Activated naive CD8-positive, alpha-beta T cell treated with anti-CD3 and anti-CD28 coated beads, Interleukin-2, amount 50 U/mL, for 16 hours (primary cell): ENCODE measurements around the gene RPL23.

ENCODE experiments used
- DNase-seq: peaks from one replicate; pipeline ENCODE4 v3.0.0-alpha.2; 2020; ENCODE audit warnings: low read depth, low spot score

Gene RPL23

DNA sequence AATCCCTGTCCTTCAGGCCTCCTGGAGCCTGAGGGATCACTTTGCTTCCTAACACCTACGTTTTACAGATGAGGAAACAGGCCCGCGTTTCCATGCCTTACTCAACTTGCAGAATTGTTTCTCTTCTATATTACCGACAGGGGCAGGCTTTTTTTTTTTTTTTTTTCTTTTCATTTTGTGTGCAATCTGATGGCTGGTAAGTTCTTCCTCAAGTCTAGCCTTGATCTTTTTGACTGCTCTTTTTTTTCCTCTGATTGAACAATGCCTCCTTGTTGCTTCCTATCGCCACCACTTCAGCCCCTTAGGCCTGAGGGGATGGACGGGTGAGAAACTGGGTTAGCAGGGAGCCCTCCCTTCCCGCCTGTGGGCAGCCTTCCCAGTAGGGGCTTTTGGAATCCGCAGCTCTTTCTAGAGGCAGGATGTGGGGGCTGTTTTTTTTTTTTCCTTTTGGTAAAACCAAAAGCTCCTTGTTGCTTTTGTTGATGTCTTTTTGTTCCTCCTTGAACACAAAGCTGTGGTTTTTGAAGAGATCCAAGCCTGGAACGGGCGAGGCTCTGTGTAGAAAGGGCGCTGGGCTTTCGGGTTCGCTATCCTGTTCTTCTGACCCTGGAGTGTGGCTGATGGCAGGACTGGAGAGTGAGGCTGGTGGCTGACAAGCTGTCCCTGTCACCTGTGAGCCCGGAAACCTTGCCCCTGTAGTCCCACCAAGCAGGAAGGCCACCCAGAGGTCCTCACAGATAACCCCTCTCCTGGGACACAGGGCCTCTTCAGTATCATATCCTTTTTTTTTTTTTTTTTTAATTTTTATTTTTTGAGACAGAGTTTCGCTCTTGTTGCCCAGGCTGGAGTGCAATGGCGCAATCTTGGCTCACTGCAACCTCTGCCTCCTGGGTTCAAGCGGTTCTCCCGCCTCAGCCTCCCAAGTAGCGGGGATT, 30.3 kb upstream of the RPL23 start:
- no peak for DNase-seq

DNA sequence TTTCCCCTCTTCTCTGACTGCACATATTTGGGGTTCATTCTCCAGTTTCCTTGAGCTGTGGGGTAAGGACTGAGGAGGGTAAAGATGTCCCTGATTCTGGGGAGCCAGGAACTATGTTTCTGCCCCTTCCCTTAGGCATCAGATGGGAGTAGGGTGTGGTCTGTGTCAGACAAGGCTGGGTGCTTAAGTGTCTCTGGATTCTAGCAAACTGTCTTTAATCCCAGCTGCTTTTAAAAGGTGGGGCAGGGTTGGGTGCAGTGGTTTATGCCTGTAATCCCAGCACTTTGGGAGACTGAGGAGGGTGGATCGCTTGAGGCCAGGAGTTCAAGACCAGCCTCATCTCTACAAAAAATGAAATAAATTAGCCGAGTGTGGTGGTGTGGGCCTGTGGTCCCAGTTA, 29.3 kb upstream of the RPL23 start:
- DNase-seq, result no peak

DNA sequence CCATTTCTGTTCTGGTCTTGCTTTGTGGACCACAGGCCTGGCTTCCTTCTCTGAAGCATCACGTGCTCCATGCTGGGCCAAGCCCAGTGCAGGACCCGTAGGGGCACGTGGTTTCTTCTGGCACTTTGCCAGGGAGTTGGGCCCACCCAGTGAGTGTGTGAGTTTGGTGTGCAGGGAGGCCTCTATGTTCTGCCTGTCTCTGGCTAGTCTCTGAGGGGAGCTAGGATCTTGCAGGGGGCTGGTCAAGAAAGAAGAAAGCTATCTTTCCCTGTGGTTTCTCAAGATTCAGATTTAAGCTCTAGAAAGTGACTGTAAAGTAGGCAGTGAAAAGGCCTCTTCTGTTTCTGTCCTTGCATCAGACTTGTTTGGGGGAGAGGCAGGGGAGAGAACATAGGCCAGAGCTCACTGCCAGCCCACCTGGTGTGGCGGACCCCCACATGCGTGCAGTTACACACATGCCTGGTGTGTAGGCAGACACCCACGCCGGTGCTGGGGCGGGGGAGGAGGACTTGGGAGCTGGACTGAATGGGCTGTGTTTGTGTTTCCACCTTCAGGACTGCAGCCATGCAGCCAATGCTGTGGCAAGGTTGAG, 28.2 kb upstream of the RPL23 start:
- no peak for DNase-seq

DNA sequence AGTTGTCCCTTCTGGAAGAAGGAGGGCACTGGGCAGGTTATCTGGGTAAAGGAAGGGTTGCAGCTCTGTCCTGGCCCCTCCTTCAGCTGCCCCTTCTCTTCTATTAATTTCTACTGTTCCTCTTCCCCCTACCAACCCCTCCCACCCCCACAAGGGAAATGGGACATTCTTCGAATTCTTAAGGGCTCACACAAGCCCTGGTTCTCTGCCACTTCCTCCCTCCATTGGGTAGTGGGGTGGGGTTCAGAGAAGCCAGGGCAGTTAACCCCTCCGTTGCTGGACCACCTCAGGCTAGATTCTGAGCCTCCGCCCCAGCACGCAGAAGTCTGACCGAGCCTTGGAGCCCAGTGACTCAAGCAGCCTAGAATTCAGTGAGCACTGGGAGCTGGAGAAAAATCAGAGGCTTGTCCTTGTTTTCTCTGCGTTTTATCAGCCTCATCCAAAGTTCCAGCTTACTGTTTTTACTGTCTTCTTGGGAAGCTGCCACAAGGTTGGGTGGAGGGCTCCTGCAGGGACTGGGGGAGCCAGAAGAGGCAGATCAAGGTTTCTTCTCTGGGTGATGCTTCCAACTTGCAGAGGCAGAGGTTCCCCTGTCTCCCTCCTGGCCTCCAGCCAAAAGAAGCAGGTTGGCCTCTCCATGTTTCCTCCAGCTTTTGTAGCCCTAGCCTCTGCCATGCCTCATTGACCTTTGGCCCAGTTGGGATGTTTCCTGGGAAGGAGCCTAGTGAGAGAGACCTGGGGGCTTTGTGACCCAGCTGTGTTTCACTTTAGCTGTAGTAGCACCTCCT, 26.6 kb upstream of the RPL23 start:
- DNase-seq, result no peak

GRCh38 chr17:38877130-38877851, 23.8 kb upstream of the RPL23 start:
- DNase-seq, result no peak

DNA sequence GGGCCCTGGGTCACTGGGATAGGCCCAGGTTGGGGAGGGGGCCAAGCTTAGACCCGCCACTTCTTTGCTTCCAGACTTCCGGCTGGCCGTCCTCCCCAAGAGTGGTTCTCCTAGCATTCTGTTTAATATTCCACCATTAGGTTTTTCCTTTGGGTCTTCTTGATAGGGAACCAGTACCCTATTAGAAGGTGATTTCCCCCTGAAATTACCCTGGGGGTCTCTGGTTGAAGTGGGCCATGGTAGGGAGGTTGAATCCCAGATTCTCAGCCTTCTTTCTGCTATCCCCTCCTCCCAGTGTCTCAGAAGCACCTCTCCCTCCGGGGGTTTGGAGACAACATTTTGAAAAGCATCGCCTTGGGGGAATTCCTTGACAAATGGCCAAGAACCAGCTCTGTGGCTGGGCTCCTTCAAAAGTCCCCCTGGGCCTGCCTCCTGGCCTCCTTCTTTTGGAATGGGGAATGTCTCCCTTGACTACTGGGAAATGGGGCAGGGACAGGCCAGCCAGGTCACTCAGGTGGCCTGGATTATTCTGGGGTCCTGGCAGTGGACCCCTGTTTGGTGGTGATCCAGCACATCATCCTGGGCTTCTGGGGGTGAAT, 22.1 kb upstream of the RPL23 start:
- no peak for DNase-seq

DNA sequence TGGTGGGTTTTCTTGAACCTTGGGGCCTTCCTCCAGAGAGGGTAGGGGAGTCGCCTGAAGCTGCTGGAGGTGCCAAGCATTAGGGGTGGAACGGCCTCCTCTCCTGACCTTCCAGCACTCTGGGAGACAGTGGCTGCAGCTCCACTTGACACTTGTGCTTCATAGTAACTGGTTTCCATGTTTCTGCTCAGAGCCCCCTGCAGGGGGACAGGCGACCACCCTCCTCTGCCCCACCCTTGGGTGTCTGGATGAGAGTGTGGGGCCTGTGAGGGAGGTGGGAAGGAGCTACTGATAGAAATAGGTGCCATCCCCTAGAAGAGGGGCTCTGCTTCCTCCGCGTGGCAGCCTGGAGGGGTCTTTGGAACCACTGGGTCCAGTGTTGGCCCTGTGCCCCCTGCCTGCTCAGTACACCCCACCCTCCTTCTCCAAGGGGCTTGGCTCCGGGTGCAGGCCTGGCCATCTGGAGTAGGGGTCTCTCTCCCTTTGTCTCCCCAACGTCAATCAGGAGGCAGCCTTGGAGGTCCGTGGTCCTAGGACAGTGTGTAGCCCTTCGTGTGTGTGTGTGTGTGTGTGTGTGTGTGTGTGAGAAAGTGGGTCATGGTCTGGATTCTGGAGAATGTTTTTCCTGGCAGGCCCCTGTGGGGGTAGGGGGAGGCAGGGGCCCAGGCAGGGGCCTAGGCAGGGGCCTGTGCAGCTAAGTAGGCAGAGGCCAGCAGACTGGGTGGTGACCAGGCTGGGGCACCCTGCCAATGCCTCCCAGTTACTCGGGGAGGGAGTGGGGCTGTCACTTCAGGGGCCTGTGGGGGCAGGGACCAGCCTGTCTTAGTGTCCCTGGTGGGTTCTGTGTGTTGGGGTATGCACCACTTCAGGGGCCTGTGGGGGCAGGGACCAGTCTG, 21.2 kb upstream of the RPL23 start:
- DNase-seq, result no peak

DNA sequence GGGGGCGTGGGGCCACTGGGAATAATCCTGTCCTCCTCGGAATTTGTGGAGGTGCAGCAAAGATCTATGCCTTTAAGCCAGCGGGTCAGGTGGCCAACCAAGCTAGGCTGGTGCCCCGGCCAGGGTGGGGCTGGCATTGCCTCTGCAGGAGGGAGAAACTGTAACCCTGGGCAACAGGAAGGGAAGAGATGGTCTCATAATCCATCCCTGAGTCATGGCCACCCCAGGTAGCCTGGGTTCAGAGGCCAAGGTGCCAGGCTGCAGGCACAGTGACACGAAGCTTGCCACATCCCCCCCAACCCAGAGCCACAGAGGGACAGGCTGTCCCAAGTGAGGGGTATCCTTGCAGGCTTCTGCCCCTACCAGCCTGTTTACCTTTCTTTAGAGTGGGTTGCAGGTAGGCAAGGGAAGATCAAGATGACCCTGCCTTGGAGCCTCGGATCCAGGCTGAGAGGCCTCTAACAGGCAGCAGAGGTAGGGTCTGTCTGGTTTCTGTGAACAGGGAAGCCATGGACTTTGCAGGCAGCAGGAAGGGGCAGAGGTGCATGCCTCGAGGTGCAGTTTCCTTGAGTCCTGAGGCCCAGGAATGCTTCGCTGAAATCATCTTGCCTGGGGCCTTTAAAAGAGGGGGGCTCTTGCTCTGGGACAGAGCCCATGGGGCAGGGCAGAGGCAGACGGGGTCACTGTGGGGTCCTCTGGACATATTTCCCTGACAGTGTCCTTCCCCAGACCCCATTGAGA, 20.3 kb upstream of the RPL23 start:
- no peak for DNase-seq

DNA sequence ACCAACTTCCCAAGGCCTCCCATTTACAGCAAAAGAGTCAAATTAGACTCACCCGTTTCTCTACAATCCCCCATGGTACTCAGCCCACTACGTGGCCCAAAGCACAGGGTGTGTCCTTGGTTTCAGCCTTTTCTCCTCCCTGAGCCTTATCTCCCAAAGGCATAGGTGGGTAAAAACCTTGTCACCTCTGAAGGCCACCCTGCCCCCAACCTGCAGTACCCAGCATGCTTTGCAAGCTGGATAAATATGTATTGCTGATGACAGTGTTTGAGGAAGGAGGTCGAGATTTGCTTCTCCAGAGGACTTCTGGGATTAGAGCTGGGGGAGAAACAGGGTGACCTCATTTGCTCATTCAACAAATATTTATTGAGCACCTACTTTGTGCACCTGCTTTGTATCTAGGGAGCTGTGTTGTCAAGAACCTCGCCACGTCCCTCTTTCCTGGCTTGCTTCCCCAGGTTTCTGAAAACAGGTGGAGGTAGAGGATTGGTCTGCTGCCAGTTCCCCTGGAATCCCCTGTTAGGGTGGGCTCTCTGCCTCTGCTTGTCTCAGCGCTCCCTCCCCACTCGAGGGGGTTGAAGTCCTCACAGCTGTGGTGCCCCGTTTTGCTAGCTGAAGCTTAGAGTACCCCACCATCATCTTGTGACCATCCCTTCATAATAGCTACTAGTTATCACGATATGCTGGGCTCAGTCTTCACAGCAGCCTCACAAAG, 19.3 kb upstream of the RPL23 start:
- DNase-seq, result no peak

GRCh38 chr17:38872027-38872511, 18.5 kb upstream of the RPL23 start:
- no peak for DNase-seq

GRCh38 chr17:38871247-38872015, 17.9 kb upstream of the RPL23 start:
- DNase-seq, result peak; percentile 55

DNA sequence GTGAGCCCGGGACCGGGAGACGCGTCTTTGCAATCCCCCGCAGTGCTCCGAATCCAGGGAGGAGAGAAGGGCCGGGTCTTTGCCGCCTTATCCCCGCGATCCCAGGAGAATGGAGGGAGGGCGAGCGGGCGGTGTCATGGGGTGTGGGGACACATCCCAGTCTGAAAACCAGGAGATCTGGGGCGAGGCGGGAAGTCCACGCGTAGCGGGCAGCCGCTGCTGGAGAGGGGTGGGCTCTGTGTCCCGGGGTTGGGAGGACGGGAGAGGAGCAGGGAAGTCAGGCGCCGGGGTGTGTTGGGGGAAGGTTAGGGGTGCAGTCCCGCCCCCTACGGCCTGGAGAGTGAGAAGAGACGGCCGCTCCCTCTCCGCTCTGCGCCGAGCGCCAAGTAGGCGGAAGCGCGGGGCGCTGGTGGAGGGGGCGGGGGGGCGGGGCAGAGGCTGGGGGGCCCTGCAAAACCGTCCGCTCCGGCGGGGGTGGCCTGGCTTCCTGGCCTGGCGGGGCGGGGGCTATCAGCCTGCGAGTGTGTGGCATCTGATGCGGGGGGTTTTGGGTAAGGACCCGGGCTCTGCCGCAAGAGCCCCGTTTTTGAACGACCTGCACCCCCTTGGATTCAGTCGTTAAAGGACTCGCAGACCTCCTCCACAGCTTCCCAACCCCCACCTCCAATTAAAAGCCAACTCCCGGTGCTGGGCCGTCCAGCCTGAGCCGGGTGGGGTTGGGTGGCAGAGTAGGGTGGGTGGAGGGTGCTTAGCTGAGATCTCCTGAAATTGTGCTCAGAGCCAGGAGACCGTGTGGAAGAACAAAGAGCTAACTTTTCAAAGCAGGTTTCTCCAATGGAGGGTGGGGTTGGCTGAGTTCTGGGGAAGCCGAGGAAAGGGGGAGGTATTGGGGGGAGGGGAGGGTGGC, 17.0 kb upstream of the RPL23 start:
- peak; percentile 25 for DNase-seq

DNA sequence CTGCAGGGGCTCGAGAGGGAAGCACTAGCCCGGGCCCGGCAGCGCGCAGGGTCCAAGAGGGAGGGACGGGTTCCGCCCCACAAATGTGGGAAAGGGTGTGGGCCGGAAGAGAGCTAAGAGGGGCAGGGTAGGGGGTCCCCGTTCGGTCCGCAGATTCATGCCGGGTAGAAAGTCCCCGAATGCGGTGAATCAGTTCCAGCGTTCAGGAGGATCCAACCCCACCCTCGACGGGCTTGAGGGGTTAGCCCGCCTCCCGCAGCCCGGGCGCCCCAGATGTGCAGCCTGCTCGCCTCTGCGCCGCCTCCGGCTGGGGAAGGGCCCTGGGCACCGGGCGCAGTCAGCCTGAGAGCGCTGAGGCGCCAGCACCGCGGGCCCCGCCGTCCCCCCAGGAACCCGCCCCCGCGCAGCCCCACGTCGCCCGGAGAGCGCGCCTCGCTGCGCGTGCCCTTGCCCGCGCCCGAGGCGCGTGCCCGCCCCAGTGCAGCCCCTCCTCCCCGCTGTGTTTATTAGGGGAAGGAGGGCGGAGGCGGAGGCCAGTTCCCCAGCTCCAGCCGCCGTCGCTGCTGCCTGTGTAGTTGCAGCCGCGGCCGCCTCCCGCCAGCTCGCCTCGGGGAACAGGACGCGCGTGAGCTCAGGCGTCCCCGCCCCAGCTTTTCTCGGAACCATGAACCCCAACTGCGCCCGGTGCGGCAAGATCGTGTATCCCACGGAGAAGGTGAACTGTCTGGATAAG, 16.2 kb upstream of the RPL23 start, which contains the start of gene LASP1:
Gene LASP1, plus strand, starts transcription at position 533 of the 733 bp plus-strand sequence. Its CDS starts 132 bp downstream, at position 665.
- DNase-seq, result peak; percentile 56

GRCh38 chr17:38868817-38869525, 15.4 kb upstream of the RPL23 start:
- DNase-seq, result peak; percentile 79
